A549 (cell line): Measurements from ENCODE around the gene DAGLA.

Experiments used
- CEBPB ChIP-seq, 2 experiments: fragments of >200 bp in 1 of 2; sonication (Bioruptor Twin) in 1 of 2; formaldehyde crosslinking in 1 of 2; IDR thresholded peaks; 2 replicates each; pipeline ENCODE4 v1.6.1; 2012 to 2016
- CTCF ChIP-seq: fragments of >200 bp; sonication (Bioruptor Twin); formaldehyde crosslinking; IDR thresholded peaks from 3 replicates; pipeline ENCODE4 v1.5.1; 2016
- ESRRA ChIP-seq: fragments of 150-350 bp; IDR thresholded peaks from 2 replicates; pipeline ENCODE4 v1.6.1; 2014; ENCODE audit warnings: mild to moderate bottlenecking, low read length, borderline replicate concordance
- JUN ChIP-seq, 2 experiments: fragments of >200 bp; sonication (Bioruptor Twin); formaldehyde crosslinking; IDR thresholded peaks; 2 replicates in 1 of 2; 3 replicates in 1 of 2; pipeline ENCODE4 v1.6.1; 2016 to 2017
- KDM1A ChIP-seq: fragments of 200-600 bp; sonication (generic); IDR thresholded peaks from 2 replicates; pipeline ENCODE4 v1.6.1; 2016; ENCODE audit warnings: low read depth, mild to moderate bottlenecking
- NFE2L2 ChIP-seq: fragments of 150-350 bp; conservative IDR thresholded peaks from 2 replicates; pipeline ENCODE4 v1.6.1; 2014; ENCODE audit warnings: low read length
- POLR2A ChIP-seq: IDR thresholded peaks from 2 replicates; pipeline ENCODE4 v1.6.1; 2012; ENCODE audit warnings: mild to moderate bottlenecking, low read length
- RCOR1 ChIP-seq: fragments of 150-350 bp; IDR thresholded peaks from 2 replicates; pipeline ENCODE4 v1.6.1; 2014; ENCODE audit warnings: antibody characterized with exemption, low read length, low read depth
- RFX5 ChIP-seq: fragments of 450-650 bp; IDR thresholded peaks from 2 replicates; pipeline ENCODE4 v1.7.1; 2014; ENCODE audit warnings: antibody characterized with exemption, mild to moderate bottlenecking, moderate library complexity
- TF ChIP-seq, protein P1 (sequence below): fragments of >200 bp; sonication (Bioruptor Twin); formaldehyde crosslinking; IDR thresholded peaks from 3 replicates; pipeline ENCODE4 v1.6.1; 2016
- TF ChIP-seq, protein P2 (sequence below): fragments of 200-600 bp; sonication (generic); IDR thresholded peaks from 2 replicates; pipeline ENCODE4 v1.6.1; 2016; ENCODE audit warnings: antibody characterized with exemption, mild to moderate bottlenecking, moderate library complexity

DNA sequence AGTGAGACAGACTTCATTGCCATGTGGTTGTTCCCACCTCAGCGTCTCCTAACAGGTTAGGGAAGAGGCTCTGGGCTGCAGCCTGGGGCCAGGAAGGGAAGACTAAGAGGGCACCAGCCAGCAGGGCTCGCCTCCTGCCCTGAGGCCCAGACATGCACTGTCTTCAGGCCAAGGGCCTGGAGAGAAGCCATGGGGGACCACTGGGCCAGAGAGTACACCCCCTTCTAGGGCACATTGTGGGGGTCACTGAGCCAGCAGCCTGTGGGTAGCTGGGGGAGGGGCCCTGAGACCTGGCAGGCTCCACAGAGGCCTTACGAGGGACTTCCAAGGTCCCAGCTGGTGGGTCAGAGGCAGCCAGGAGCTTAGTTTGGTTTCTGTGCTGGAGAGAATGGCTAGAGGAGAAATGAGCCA is 47.2 kb downstream of the DAGLA start:
- TF ChIP-seq CTCF (no peak), JUN (IDR thresholded peaks at IDR 0.05) (no peak), RCOR1 (no peak), ESRRA (no peak), POLR2A (no peak), CEBPB (IDR thresholded peaks at IDR 0.05) (no peak), RFX5 (no peak), KDM1A (no peak), NFE2L2 (no peak)
- TF ChIP-seq, protein P1, sequence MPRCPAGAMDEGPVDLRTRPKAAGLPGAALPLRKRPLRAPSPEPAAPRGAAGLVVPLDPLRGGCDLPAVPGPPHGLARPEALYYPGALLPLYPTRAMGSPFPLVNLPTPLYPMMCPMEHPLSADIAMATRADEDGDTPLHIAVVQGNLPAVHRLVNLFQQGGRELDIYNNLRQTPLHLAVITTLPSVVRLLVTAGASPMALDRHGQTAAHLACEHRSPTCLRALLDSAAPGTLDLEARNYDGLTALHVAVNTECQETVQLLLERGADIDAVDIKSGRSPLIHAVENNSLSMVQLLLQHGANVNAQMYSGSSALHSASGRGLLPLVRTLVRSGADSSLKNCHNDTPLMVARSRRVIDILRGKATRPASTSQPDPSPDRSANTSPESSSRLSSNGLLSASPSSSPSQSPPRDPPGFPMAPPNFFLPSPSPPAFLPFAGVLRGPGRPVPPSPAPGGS = no peak
- TF ChIP-seq, protein P2, sequence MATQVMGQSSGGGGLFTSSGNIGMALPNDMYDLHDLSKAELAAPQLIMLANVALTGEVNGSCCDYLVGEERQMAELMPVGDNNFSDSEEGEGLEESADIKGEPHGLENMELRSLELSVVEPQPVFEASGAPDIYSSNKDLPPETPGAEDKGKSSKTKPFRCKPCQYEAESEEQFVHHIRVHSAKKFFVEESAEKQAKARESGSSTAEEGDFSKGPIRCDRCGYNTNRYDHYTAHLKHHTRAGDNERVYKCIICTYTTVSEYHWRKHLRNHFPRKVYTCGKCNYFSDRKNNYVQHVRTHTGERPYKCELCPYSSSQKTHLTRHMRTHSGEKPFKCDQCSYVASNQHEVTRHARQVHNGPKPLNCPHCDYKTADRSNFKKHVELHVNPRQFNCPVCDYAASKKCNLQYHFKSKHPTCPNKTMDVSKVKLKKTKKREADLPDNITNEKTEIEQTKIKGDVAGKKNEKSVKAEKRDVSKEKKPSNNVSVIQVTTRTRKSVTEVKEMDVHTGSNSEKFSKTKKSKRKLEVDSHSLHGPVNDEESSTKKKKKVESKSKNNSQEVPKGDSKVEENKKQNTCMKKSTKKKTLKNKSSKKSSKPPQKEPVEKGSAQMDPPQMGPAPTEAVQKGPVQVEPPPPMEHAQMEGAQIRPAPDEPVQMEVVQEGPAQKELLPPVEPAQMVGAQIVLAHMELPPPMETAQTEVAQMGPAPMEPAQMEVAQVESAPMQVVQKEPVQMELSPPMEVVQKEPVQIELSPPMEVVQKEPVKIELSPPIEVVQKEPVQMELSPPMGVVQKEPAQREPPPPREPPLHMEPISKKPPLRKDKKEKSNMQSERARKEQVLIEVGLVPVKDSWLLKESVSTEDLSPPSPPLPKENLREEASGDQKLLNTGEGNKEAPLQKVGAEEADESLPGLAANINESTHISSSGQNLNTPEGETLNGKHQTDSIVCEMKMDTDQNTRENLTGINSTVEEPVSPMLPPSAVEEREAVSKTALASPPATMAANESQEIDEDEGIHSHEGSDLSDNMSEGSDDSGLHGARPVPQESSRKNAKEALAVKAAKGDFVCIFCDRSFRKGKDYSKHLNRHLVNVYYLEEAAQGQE = no peak
